SK-N-SH (cell line): ENCODE measurements around the gene REN. TPM values are rescaled to one million over a fixed set of nuclear protein-coding genes. Genes with fewer than 3 reads are reported as not detected.

ENCODE experiments used
- CTCF ChIA-PET: fragments of 300-600, 350-600 bp; formaldehyde crosslinking; extraction: SDS; loops from one replicate; lab custom pipeline; 2021; lab: Yijun Ruan, JAX
- POLR2A ChIA-PET: fragments of 350-600 bp; sonication (Branson Sonifier 250); formaldehyde crosslinking; extraction: SDS; loops from one replicate; lab custom pipeline; 2020; ENCODE audit warnings: antibody characterized with exemption, inconsistent platforms; lab: Yijun Ruan, JAX
- DNase-seq: peaks from one replicate; pipeline ENCODE4 v3.0.0; 2012
- H2AFZ ChIP-seq: fragments of 200-600 bp; sonication (generic); 2 replicates; pipeline ENCODE4 v1.8.1; 2016; ENCODE audit warnings: antibody characterized with exemption, mild to moderate bottlenecking, low read depth
- H3F3A ChIP-seq: fragments of 200-600 bp; sonication (generic); replicated peaks from 2 replicates; pipeline ENCODE3; 2016; ENCODE audit warnings: antibody characterized with exemption, mild to moderate bottlenecking; ENCODE audit not compliant: insufficient read depth
- H3K27ac ChIP-seq, 2 experiments: fragments of 200-500 bp in 1 of 2; fragments of 200-600 bp in 1 of 2; sonication (Bioruptor generic) in 1 of 2; sonication (generic), shearing (Covaris generic) in 1 of 2; 2 replicates each; pipeline versions ENCODE4 v1.5.1 to v1.6.1; 2014 to 2016; ENCODE audit warnings: low read depth in 2 of 2, inconsistent platforms in 1 of 2, low read length in 1 of 2, mild to moderate bottlenecking in 1 of 2, mixed read lengths in 1 of 2
- H3K27me3 ChIP-seq: fragments of 200-600 bp; sonication (generic), shearing (Covaris generic); 2 replicates; pipeline ENCODE4 v1.6.1; 2016; ENCODE audit warnings: mixed run types; ENCODE audit not compliant: insufficient read depth
- H3K36me3 ChIP-seq, 2 experiments: fragments of 200-500 bp in 1 of 2; fragments of 200-600 bp in 1 of 2; sonication (Bioruptor generic) in 1 of 2; sonication (generic) in 1 of 2; replicated peaks in 1 of 2; 2 replicates each; pipeline versions ENCODE3 to v1.5.1; 2014 to 2016; ENCODE audit warnings: low read length in 1 of 2, mild to moderate bottlenecking in 1 of 2; ENCODE audit not compliant: insufficient read depth in 2 of 2, control insufficient read depth in 1 of 2
- H3K4me1 ChIP-seq, 2 experiments: fragments of 200-500 bp in 1 of 2; fragments of 200-600 bp in 1 of 2; sonication (Bioruptor generic) in 1 of 2; sonication (generic), shearing (Covaris generic) in 1 of 2; 2 replicates each; pipeline versions ENCODE4 v1.5.1 to v1.6.1; 2014 to 2016; ENCODE audit warnings: low read depth in 1 of 2, low read length in 1 of 2, mixed run types in 1 of 2; ENCODE audit not compliant: insufficient read depth in 2 of 2, control insufficient read depth in 1 of 2
- H3K4me2 ChIP-seq: fragments of 200-600 bp; sonication (generic), shearing (Covaris generic); 2 replicates; pipeline ENCODE4 v1.6.1; 2017; ENCODE audit warnings: mixed run types
- H3K4me3 ChIP-seq, 2 experiments: fragments of 200-500 bp in 1 of 2; fragments of 200-600 bp in 1 of 2; sonication (Bioruptor generic) in 1 of 2; sonication (generic), shearing (Covaris generic) in 1 of 2; 2 replicates each; pipeline versions ENCODE4 v1.5.1 to v1.8.1; 2014 to 2016; ENCODE audit warnings: low read depth in 2 of 2, inconsistent platforms in 1 of 2, low read length in 1 of 2, mild to moderate bottlenecking in 1 of 2, mixed read lengths in 1 of 2, moderate library complexity in 1 of 2
- H3K79me2 ChIP-seq: fragments of 200-600 bp; sonication (generic); 2 replicates; pipeline ENCODE4 v1.8.1; 2017; ENCODE audit warnings: mild to moderate bottlenecking; ENCODE audit not compliant: insufficient read depth
- H3K9ac ChIP-seq: fragments of 200-600 bp; sonication (generic); 2 replicates; pipeline ENCODE4 v1.6.1; 2017; ENCODE audit warnings: mixed run types
- H3K9me2 ChIP-seq: fragments of 200-600 bp; sonication (generic); 2 replicates; pipeline ENCODE4 v1.6.1; 2017; ENCODE audit warnings: mixed run types
- H3K9me3 ChIP-seq: fragments of 200-600 bp; sonication (generic); 2 replicates; pipeline ENCODE4 v1.6.1; 2017; ENCODE audit warnings: mixed run types, mild to moderate bottlenecking, moderate library complexity
- H4K20me1 ChIP-seq: fragments of 200-600 bp; sonication (generic); 2 replicates; pipeline ENCODE4 v1.6.1; 2017; ENCODE audit warnings: mild to moderate bottlenecking, mixed run types; ENCODE audit not compliant: insufficient read depth
- CTCF ChIP-seq: fragments of 200-600 bp; sonication (generic); IDR thresholded peaks from 2 replicates; pipeline ENCODE4 v1.6.1; 2017; ENCODE audit warnings: antibody characterized with exemption, mild to moderate bottlenecking, moderate library complexity
- EP300 ChIP-seq, 2 experiments: IDR thresholded peaks; 2 replicates each; pipeline versions ENCODE4 v1.4.0 to v1.6.1; 2012; ENCODE audit warnings: borderline replicate concordance in 1 of 2, low read depth in 1 of 2, low read length in 1 of 2
- FOSL2 ChIP-seq: IDR thresholded peaks from 2 replicates; pipeline ENCODE4 v1.4.0; 2012; ENCODE audit warnings: low read depth, mild to moderate bottlenecking, moderate library complexity, borderline replicate concordance
- FOXJ3 ChIP-seq: sonication (generic); formaldehyde crosslinking; IDR thresholded peaks from 2 replicates; pipeline ENCODE4 v1.5.1; 2020; ENCODE audit warnings: mild to moderate bottlenecking, missing genetic modification reagents
- FOXM1 ChIP-seq: IDR thresholded peaks from 2 replicates; pipeline ENCODE4 v1.4.0; 2012; ENCODE audit warnings: low read depth, mild to moderate bottlenecking
- JUND ChIP-seq: IDR thresholded peaks from 2 replicates; pipeline ENCODE4 v1.4.0; 2012
- RAD21 ChIP-seq: IDR thresholded peaks from 2 replicates; pipeline ENCODE4 v1.6.1; 2012; ENCODE audit warnings: mild to moderate bottlenecking, low read length
- REST ChIP-seq: IDR thresholded peaks from 2 replicates; pipeline ENCODE4 v1.6.1; 2012; ENCODE audit warnings: mild to moderate bottlenecking, low read depth, low read length, moderate library complexity
- TAF1 ChIP-seq: IDR thresholded peaks from 2 replicates; pipeline ENCODE4 v1.6.1; 2012; ENCODE audit warnings: low read depth, mild to moderate bottlenecking, low read length, moderate library complexity, borderline replicate concordance
- TCF12 ChIP-seq: IDR thresholded peaks from 2 replicates; pipeline ENCODE4 v1.4.0; 2012
- TEAD4 ChIP-seq: IDR thresholded peaks from 2 replicates; pipeline ENCODE4 v1.4.0; 2012; ENCODE audit warnings: mild to moderate bottlenecking, borderline replicate concordance; ENCODE audit not compliant: insufficient read depth
- WGBS: methylation state at CpG from one replicate; pipeline ENCODE4 v1.1.6; 2017; ENCODE audit warnings: low lambda C conversion rate; 5-methylcytosine and 5-hydroxymethylcytosine counted together
- polyA plus RNA-seq, 3 experiments: library from polyadenylated mRNA; depleted of rRNA; stranded (reverse); fragments of >200 nt; gene quantifications; 2 replicates each; pipeline ENCODE4 v1.2.3, GENCODE V29; 2012

Gene REN
- polyA plus RNA-seq, 1 of the 3 experiments (the other 2 are of a cell fraction) = not detected

GRCh38 chr1:204162494-204163074 is 3.6 kb downstream of the REN start (continued):
- peak; percentile 98 for TF ChIP-seq CTCF

- Histone ChIP-seq H3K27me3 (no peaks in the 10 kb centered on the region; the same call in 1 of the 2 replicates), H3K27ac (no peak overlapping the region), H3K4me1 (no peaks in the 10 kb centered on the region; a peak in 1 of 4 replicates), H3F3A (no peaks in the 10 kb centered on the region), H3K9me3 (no peaks in the 10 kb centered on the region), H3K4me2 (no peak overlapping the region), H3K9ac (no peak overlapping the region), H3K79me2 (no peaks in the 10 kb centered on the region), H4K20me1 (no peaks in the 10 kb centered on the region), H3K4me3 (no peak overlapping the region), H2AFZ (no peak overlapping the region), H3K9me2 (no peaks in the 10 kb centered on the region), H3K36me3 (no peaks in the 10 kb centered on the region)
- TF ChIP-seq JUND (no peak), FOXJ3 (no peak), TEAD4 (no peak), TAF1 (no peak), RAD21 (no peak), TCF12 (no peak), EP300 (IDR thresholded peaks at IDR 0.05; ENCODE audit: borderline replicate concordance in 1 of 2, low read depth in 1 of 2, low read length in 1 of 2) (no peak), FOXM1 (no peak), FOSL2 (no peak), REST (no peak)
- ChIA-PET CTCF (interaction anchor here (0.6 to 20.5 kb wide), 59 partner anchors 10 to 494 kb away, joined by 3 to 302 read pairs (median 7); partner anchors contain the start of genes ETNK2, GOLT1A, KISS1 and PIK3C2B), POLR2A (no interaction called here)
- DNase-seq = no peak
- WGBS = 55% methylated on average over 14 of the region's 14 CpGs
These were observed 4.3 kb downstream of the REN start for GRCh38 chr1:204161609-204162493.
